Measurements from ENCODE around the gene BPIFB3. TPM values are rescaled to one million over a fixed set of nuclear protein-coding genes. Genes with fewer than 3 reads are reported as not detected.

Gene BPIFB3
- total RNA-seq, 5 donors from 2014 or later (not counting 1 experiment from before 2014, with no cell fraction given): not detected

GRCh38 chr20:33022289-33022688, 31.4 kb upstream of the BPIFB3 start:
- H3K4me1 ChIP-seq (ENCODE audit: control insufficient read depth in 1 of 2, extremely low read depth in 1 of 2, insufficient read depth in 2 of 2, low read length in 2 of 2): no peaks in the 10 kb centered on the region
- no peaks in the 10 kb centered on the region for H3K9me3 ChIP-seq
- Mint-ChIP-seq H3K27ac (no peak overlapping the region), H3K36me3 (no peaks in the 10 kb centered on the region), H3K9me3 (no peaks in the 10 kb centered on the region), H3K4me1 (peaks cover 2 to 4% (median 3%) of the 10 kb centered on the region in 3 donors), H3K27me3 (no peaks in the 10 kb centered on the region), H3K4me3 (no peak overlapping the region)
- H3K27ac ChIP-seq (ENCODE audit: low read length): no peak overlapping the region
- WGBS (ENCODE audit: insufficient coverage): 58% methylated on average over 4 of the region's 4 CpGs
- H3K27me3 ChIP-seq (replicated peaks in 1 of 2; ENCODE audit: control insufficient read depth in 2 of 2, extremely low read depth in 1 of 2, insufficient read depth in 2 of 2, low read length in 1 of 2): peaks cover 0 to 10% of the 10 kb centered on the region in 2 experiments
- ATAC-seq (replicated peaks in 1 of 4): no peak
- ChIA-PET POLR2A (no interaction called here), CTCF (no interaction called here)
- H3K36me3 ChIP-seq (ENCODE audit: control insufficient read depth in 2 of 2, extremely low read depth in 1 of 2, insufficient read depth in 1 of 2, low read length in 1 of 2): no peaks in the 10 kb centered on the region
- no peak for DNase-seq
- no peak overlapping the region for H3K4me3 ChIP-seq (ENCODE audit: control insufficient read depth in 1 of 2, extremely low read depth in 1 of 2, low read length in 1 of 2)

GRCh38 chr20:33022694-33023438, 30.8 kb upstream of the BPIFB3 start:
- Histone ChIP-seq H3K9me3 (no peaks in the 10 kb centered on the region), H3K27me3 (replicated peaks in 1 of 2; ENCODE audit: control insufficient read depth in 2 of 2, extremely low read depth in 1 of 2, insufficient read depth in 2 of 2, low read length in 1 of 2) (peaks cover 0 to 10% of the 10 kb centered on the region in 2 experiments), H3K4me1 (ENCODE audit: control insufficient read depth in 1 of 2, extremely low read depth in 1 of 2, insufficient read depth in 2 of 2, low read length in 2 of 2) (no peaks in the 10 kb centered on the region), H3K36me3 (ENCODE audit: control insufficient read depth in 2 of 2, extremely low read depth in 1 of 2, insufficient read depth in 1 of 2, low read length in 1 of 2) (no peaks in the 10 kb centered on the region), H3K4me3 (ENCODE audit: control insufficient read depth in 1 of 2, extremely low read depth in 1 of 2, low read length in 1 of 2) (no peak overlapping the region), H3K27ac (ENCODE audit: low read length) (no peak overlapping the region)
- Mint-ChIP-seq H3K27me3 (no peaks in the 10 kb centered on the region), H3K36me3 (no peaks in the 10 kb centered on the region), H3K9me3 (no peaks in the 10 kb centered on the region), H3K4me1 (peaks cover 0 to 2% (median 0%) of the 10 kb centered on the region in 3 donors), H3K27ac (no peak overlapping the region), H3K4me3 (no peak overlapping the region)
- ATAC-seq (replicated peaks in 1 of 4) (no peak), DNase-seq (no peak)
- WGBS (ENCODE audit: insufficient coverage): 69% methylated on average over 6 of the region's 7 CpGs
- ChIA-PET POLR2A (no interaction called here), CTCF (no interaction called here)

GRCh38 chr20:33023439-33024242, 30.1 kb upstream of the BPIFB3 start:
- Histone ChIP-seq H3K4me1 (ENCODE audit: control insufficient read depth in 1 of 2, extremely low read depth in 1 of 2, insufficient read depth in 2 of 2, low read length in 2 of 2) (no peaks in the 10 kb centered on the region), H3K36me3 (ENCODE audit: control insufficient read depth in 2 of 2, extremely low read depth in 1 of 2, insufficient read depth in 1 of 2, low read length in 1 of 2) (no peaks in the 10 kb centered on the region), H3K9me3 (no peaks in the 10 kb centered on the region), H3K4me3 (ENCODE audit: control insufficient read depth in 1 of 2, extremely low read depth in 1 of 2, low read length in 1 of 2) (no peak overlapping the region), H3K27me3 (replicated peaks in 1 of 2; ENCODE audit: control insufficient read depth in 2 of 2, extremely low read depth in 1 of 2, insufficient read depth in 2 of 2, low read length in 1 of 2) (peaks cover 0 to 10% of the 10 kb centered on the region in 2 experiments), H3K27ac (ENCODE audit: low read length) (no peak overlapping the region)
- peaks cover 0 to 2% (median 0%) of the 10 kb centered on the region in 3 donors for H3K4me1 Mint-ChIP-seq
- WGBS (ENCODE audit: insufficient coverage): 75% methylated on average over 5 of the region's 6 CpGs
- no peak overlapping the region for H3K27ac Mint-ChIP-seq
- no peak for ATAC-seq (replicated peaks in 1 of 4)
- H3K9me3 Mint-ChIP-seq: no peaks in the 10 kb centered on the region
- POLR2A ChIA-PET: no interaction called here
- no peaks in the 10 kb centered on the region for H3K36me3 Mint-ChIP-seq
- H3K4me3 Mint-ChIP-seq: no peak overlapping the region
- DNase-seq: no peak
- H3K27me3 Mint-ChIP-seq: no peaks in the 10 kb centered on the region
- CTCF ChIA-PET: no interaction called here

- CTCF ChIA-PET: no interaction called here
- no CpG with 5 or more reads among the region's 1 CpG for WGBS (ENCODE audit: insufficient coverage)
Observed at GRCh38 chr20:33024243-33024560, 29.5 kb upstream of the BPIFB3 start.

GRCh38 chr20:33024609-33025317, 28.9 kb upstream of the BPIFB3 start:
- Histone ChIP-seq H3K27me3 (replicated peaks in 1 of 2; ENCODE audit: control insufficient read depth in 2 of 2, extremely low read depth in 1 of 2, insufficient read depth in 2 of 2, low read length in 1 of 2) (peaks cover 0 to 8% of the 10 kb centered on the region in 2 experiments), H3K27ac (ENCODE audit: low read length) (no peak overlapping the region), H3K4me3 (ENCODE audit: control insufficient read depth in 1 of 2, extremely low read depth in 1 of 2, low read length in 1 of 2) (no peak overlapping the region), H3K9me3 (no peaks in the 10 kb centered on the region), H3K4me1 (ENCODE audit: control insufficient read depth in 1 of 2, extremely low read depth in 1 of 2, insufficient read depth in 2 of 2, low read length in 2 of 2) (no peaks in the 10 kb centered on the region), H3K36me3 (ENCODE audit: control insufficient read depth in 2 of 2, extremely low read depth in 1 of 2, insufficient read depth in 1 of 2, low read length in 1 of 2) (no peaks in the 10 kb centered on the region)
- Mint-ChIP-seq H3K36me3 (no peaks in the 10 kb centered on the region), H3K27me3 (no peaks in the 10 kb centered on the region), H3K4me3 (no peak overlapping the region), H3K27ac (no peak overlapping the region), H3K9me3 (no peaks in the 10 kb centered on the region), H3K4me1 (peaks cover 0 to 2% (median 0%) of the 10 kb centered on the region in 3 donors)
- CTCF ChIA-PET: no interaction called here
- POLR2A ChIA-PET: no interaction called here
- DNase-seq (no peak), ATAC-seq (replicated peaks in 1 of 4) (no peak)
- 64% methylated on average over 3 of the region's 5 CpGs for WGBS (ENCODE audit: insufficient coverage)

More at GRCh38 chr20:33024243-33024560, 29.5 kb upstream of the BPIFB3 start:
- Histone ChIP-seq H3K4me3 (ENCODE audit: control insufficient read depth in 1 of 2, extremely low read depth in 1 of 2, low read length in 1 of 2) (no peak overlapping the region), H3K27ac (ENCODE audit: low read length) (no peak overlapping the region), H3K36me3 (ENCODE audit: control insufficient read depth in 2 of 2, extremely low read depth in 1 of 2, insufficient read depth in 1 of 2, low read length in 1 of 2) (no peaks in the 10 kb centered on the region), H3K4me1 (ENCODE audit: control insufficient read depth in 1 of 2, extremely low read depth in 1 of 2, insufficient read depth in 2 of 2, low read length in 2 of 2) (no peaks in the 10 kb centered on the region), H3K9me3 (no peaks in the 10 kb centered on the region), H3K27me3 (replicated peaks in 1 of 2; ENCODE audit: control insufficient read depth in 2 of 2, extremely low read depth in 1 of 2, insufficient read depth in 2 of 2, low read length in 1 of 2) (peaks cover 0 to 10% of the 10 kb centered on the region in 2 experiments)
- DNase-seq (no peak), ATAC-seq (replicated peaks in 1 of 4) (no peak)
- no peak overlapping the region for H3K27ac Mint-ChIP-seq
- peaks cover 0 to 2% (median 0%) of the 10 kb centered on the region in 3 donors for H3K4me1 Mint-ChIP-seq
- H3K36me3 Mint-ChIP-seq: no peaks in the 10 kb centered on the region
- H3K9me3 Mint-ChIP-seq: no peaks in the 10 kb centered on the region
- POLR2A ChIA-PET: no interaction called here
- H3K4me3 Mint-ChIP-seq: no peak overlapping the region
- no peaks in the 10 kb centered on the region for H3K27me3 Mint-ChIP-seq

- Histone ChIP-seq H3K36me3 (ENCODE audit: control insufficient read depth in 2 of 2, extremely low read depth in 1 of 2, insufficient read depth in 1 of 2, low read length in 1 of 2) (no peaks in the 10 kb centered on the region), H3K4me3 (ENCODE audit: control insufficient read depth in 1 of 2, extremely low read depth in 1 of 2, low read length in 1 of 2) (no peak overlapping the region), H3K4me1 (ENCODE audit: control insufficient read depth in 1 of 2, extremely low read depth in 1 of 2, insufficient read depth in 2 of 2, low read length in 2 of 2) (no peaks in the 10 kb centered on the region), H3K27ac (ENCODE audit: low read length) (no peak overlapping the region), H3K27me3 (replicated peaks in 1 of 2; ENCODE audit: control insufficient read depth in 2 of 2, extremely low read depth in 1 of 2, insufficient read depth in 2 of 2, low read length in 1 of 2) (peaks cover 0 to 8% of the 10 kb centered on the region in 2 experiments), H3K9me3 (no peaks in the 10 kb centered on the region)
- ChIA-PET CTCF (no interaction called here), POLR2A (no interaction called here)
- Mint-ChIP-seq H3K27ac (no peak overlapping the region), H3K9me3 (no peaks in the 10 kb centered on the region), H3K4me3 (no peak overlapping the region), H3K4me1 (peaks cover 0 to 2% (median 0%) of the 10 kb centered on the region in 3 donors), H3K36me3 (no peaks in the 10 kb centered on the region), H3K27me3 (no peaks in the 10 kb centered on the region)
- ATAC-seq (replicated peaks in 1 of 4): no peak
- no peak for DNase-seq
- WGBS (ENCODE audit: insufficient coverage): 78% methylated on average over 4 of the region's 9 CpGs
Observed at GRCh38 chr20:33025318-33025876, 28.3 kb upstream of the BPIFB3 start.

Data from T-cell (primary cell).